NCI-H226 (cell line): ENCODE data around the gene ANKRD40.
A peak's percentile ranks its signal among the peaks of the same experiment; 100 is the strongest.
"Not testable (repeated sequence)": the region's sequence is repeated elsewhere in the genome, so short reads cannot be mapped to it uniquely, and the experiment has no call there.

ENCODE experiments used
- DNase-seq: peaks from one replicate; pipeline ENCODE4 v3.0.0-alpha.2; 2015

Gene ANKRD40

GRCh38 chr17:50685691-50686493 is 21.8 kb downstream of the ANKRD40 start:
- DNase-seq = no peak

- DNase-seq = no peak
These were observed 22.4 kb downstream of the ANKRD40 start for GRCh38 chr17:50685334-50685665.

GRCh38 chr17:50684612-50685333 is 22.9 kb downstream of the ANKRD40 start:
- no peak for DNase-seq

GRCh38 chr17:50684288-50684611 is 23.5 kb downstream of the ANKRD40 start:
- DNase-seq = no peak

GRCh38 chr17:50683434-50684287 is 24.1 kb downstream of the ANKRD40 start:
- no peak for DNase-seq

GRCh38 chr17:50682938-50683337 is 24.8 kb downstream of the ANKRD40 start:
- no peak for DNase-seq

- no peak for DNase-seq
These were observed 25.3 kb downstream of the ANKRD40 start for GRCh38 chr17:50682441-50682840.

- DNase-seq = peak; percentile 56
These were observed 26.2 kb downstream of the ANKRD40 start for GRCh38 chr17:50681263-50682200.

- not testable (repeated sequence) for DNase-seq
These were observed 27.0 kb downstream of the ANKRD40 start for GRCh38 chr17:50680543-50681262.

GRCh38 chr17:50680126-50680525 is 27.6 kb downstream of the ANKRD40 start:
- DNase-seq = no peak

- DNase-seq = no peak
These were observed 28.6 kb downstream of the ANKRD40 start for GRCh38 chr17:50679008-50679544.

- no peak for DNase-seq
These were observed 29.8 kb downstream of the ANKRD40 start for GRCh38 chr17:50677851-50678375.

- DNase-seq = no peak
These were observed 31.4 kb downstream of the ANKRD40 start for GRCh38 chr17:50676065-50676975.

GRCh38 chr17:50675627-50676026 is 32.1 kb downstream of the ANKRD40 start:
- no peak for DNase-seq

GRCh38 chr17:50675190-50675589 is 32.5 kb downstream of the ANKRD40 start:
- DNase-seq = no peak

- DNase-seq = no peak
These were observed 34.7 kb downstream of the ANKRD40 start for GRCh38 chr17:50672831-50673551.

GRCh38 chr17:50672071-50672470 is 35.6 kb downstream of the ANKRD40 start:
- no peak for DNase-seq

- DNase-seq = no peak
These were observed 38.7 kb downstream of the ANKRD40 start for GRCh38 chr17:50668838-50669581.
